Stimulated activated CD8-positive, alpha-beta memory T cell treated with anti-CD3 and anti-CD28 coated beads, Interleukin-12 subunit alpha, Interleukin-12 subunit beta, amount 100 ng/mL, for 1 hour (primary cell): Measurements from ENCODE around the gene PARL.

ENCODE experiments used
- DNase-seq: peaks from one replicate; pipeline ENCODE4 v3.0.0-alpha.2; 2020; ENCODE audit warnings: low read depth

PARL gene, protein sequence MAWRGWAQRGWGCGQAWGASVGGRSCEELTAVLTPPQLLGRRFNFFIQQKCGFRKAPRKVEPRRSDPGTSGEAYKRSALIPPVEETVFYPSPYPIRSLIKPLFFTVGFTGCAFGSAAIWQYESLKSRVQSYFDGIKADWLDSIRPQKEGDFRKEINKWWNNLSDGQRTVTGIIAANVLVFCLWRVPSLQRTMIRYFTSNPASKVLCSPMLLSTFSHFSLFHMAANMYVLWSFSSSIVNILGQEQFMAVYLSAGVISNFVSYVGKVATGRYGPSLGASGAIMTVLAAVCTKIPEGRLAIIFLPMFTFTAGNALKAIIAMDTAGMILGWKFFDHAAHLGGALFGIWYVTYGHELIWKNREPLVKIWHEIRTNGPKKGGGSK

DNA sequence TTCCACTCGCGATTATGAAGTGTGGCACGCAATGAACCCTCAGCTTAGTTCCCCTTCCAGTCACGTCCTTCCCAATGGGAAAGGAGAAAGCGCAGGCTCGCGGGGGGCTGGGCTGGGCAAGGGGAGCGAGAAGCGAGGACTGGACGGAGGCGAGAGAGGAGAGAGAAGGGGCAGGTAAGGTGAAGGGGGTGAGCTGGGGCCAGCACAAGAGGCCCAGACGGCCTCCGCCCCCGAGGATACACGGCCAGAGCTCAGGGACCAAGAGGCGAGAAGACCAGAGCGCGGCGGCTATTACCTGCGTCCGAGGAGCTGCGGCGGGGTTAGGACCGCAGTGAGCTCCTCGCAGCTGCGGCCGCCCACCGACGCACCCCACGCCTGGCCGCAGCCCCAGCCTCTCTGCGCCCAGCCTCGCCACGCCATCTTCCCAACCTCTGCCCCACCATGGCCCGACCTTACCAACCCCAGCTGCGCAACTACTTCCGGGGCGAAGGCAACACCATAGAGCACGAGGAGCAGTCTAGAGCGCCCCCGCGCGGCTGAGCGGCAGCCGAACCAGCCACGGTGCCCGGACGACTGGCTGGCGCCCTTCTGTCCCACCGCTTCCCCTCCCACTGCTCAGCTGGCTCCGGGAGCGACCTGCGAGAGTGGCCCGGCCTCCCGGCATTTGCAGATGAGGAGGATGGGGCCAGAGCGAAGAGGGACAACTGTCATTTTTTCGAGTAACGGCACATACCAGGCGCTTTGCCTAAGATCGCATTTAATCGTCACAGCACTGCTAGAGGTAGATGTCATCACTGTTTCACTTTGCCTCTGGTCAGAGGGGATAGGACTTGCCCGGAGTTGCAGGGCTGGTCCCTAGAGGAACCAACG is at the start of gene PARL:
Gene PARL, minus strand, starts transcription at position 454 of the 870 bp plus-strand sequence. Its CDS starts 34 bp downstream, at position 420.
- peak; percentile 95 for DNase-seq

DNA sequence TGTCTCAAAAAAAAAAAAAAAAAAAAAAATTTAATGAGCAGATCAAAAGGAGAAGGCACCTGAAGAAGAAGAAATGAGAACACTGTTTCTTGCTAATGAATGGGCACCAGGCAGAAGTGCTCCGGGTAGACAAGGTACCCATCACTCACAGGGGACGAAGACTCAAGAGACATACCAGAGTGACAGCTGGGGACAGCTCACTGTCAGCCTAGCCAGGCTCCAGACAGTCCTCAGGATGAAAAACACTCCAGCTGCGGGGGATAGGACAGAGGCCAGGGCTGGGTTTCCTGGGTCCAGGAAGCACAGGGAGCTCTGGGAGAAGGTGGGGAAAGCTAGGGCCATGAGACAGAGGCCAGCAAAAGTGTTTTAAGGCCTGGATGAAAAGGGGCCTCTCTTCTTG is 48.5 kb upstream of the PARL start:
- no peak for DNase-seq

DNA sequence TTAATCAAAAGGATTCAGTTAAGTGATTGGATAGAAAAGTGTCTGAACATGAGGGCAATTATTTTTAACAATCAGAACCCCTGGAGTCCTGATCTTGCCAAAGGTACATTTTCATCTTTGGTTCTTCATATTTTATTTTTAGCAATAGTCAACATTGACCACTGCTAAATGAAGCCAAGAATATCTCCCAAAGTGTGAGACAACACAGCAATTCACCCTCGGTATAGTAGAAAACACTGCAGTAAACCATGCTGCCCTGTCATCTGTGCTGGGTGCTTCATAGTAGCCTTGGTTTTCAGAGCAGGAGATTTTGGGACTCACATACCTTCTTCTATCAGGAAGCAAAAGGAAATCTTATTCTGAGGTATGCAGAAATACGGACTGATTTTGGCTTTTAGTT is 47.2 kb upstream of the PARL start:
- DNase-seq = no peak

DNA sequence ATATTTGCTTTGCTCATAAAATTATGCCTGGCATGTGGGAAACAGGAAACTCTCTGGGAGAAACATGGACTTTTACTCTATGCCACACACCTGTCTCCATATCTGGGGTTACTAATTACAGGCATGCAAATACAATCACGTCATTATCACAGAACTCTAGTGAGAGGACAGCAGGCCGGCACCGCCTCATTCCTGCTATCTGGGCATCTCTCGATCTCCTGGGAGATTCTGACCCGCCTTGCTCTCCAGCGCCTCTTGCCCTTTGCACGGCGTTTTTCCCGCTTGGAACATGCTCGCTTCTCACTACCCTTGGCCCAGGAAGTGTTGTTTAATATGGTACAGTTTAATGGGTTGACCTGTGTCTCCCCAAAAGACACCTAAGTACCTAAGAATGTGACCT is 45.4 kb upstream of the PARL start:
- no peak for DNase-seq

DNA sequence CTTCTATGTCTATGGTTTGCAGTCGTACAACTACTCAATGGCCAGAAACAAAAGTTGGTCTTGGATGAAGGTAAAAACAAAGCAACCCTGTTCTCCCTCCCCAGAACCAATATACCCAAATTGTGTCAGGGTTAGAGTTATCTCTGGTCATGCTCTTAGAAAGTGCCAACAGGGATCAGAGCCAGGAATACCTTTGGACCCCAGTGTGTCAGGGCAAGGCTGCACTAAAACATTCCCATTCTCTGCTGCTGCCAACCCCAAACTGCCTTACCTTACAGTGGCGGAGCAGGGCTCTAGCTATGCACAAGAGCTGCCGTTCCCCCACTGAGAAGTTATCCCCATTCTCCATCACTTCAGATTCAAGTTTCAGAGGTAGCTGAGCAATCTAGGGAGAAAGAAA is 42.4 kb upstream of the PARL start:
- DNase-seq = no peak

DNA sequence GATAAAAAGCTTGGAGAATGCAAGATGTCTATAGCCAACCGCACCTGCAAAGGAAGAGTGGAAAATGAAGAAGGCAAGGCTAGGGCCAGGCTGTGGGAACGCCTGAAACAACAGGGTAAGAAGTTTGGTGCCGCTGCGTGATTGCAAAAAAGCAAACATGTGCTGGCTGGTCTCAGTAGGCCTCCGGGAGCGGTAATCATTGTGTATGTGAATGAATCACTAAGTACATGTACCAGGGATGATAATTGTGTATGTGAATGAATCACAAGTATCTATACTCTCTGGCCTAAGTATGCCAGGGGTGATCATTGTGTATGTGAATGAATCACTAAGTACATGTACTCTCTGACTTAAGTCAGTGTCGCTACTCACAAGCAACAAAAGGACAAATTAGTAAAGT is 40.3 kb upstream of the PARL start:
- DNase-seq = no peak

DNA sequence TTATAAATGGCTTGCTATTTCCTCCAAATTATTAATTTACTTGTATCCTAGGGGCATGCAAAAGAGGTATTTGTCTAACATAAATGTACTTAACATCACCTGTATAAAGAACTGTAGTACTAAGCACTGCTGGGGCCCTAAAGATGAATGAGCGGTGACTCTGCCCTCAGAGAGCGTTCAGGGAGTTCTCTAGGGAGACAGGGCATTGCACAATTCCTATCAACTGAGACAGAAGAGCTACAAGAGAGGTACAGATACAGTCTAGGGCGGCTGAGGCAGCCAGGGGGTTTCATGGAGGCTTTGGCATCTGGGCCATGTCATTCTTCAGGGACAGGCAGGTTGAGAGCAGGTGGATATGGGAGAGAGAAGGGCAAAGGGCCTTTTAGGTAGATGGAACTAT is 39.9 kb upstream of the PARL start:
- no peak for DNase-seq

DNA sequence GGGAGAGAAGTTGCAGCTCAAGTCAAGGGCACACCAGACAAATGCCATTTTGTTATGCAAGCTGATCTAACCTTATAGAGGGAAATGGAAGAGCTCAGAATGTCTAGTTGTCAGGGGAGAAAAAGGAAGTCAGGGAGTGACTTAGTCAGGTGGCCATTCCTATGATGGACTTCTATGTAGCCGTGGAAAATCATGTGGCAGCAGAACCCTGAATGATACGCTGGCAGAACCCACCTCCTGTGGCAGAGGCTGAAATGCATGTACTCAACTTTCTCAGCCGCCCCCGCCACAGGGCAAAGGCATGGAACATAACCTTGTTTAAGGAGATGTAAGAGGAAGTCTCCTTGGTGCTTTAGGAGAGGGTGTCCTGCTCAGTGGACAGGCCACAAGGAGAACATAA is 37.7 kb upstream of the PARL start:
- DNase-seq = no peak

DNA sequence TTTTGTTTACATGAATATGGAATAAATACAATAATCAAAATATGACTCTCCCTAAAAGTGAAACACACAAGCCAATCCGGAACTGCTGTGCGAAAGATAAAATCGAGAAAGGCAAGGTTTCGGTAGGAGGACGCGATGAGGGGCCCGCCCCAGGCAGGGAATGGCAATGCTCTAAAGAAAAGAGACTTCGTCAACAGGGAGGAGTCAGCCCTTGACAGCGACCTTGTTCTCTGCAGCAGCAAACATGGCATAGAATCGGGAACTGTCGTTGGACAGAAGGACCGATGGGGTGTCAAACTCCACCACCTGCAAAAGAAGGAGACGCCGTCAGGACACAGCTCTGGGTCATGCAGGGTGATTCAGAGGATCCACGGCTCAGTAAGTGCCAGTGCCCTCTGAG is 36.4 kb upstream of the PARL start:
- DNase-seq = no peak

DNA sequence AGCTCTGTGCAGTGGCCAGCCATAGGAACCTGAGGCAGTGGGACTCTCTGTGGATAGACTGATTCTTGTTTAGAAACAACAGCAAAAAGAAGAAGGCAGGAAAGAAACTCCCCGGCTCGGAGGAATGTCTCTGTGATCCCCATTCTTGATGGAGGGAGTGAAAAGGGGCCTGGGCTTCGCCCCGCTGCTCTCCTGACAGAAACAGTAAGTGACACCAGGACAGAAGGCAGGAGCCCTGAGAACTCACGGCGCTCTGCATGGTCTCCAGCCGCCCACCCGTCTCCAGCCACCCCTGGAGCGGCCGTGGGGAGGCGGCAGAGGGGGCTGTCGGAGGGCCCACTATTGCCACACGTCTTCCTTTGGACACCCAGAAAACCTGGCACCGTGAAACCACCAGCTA is 35.7 kb upstream of the PARL start:
- DNase-seq = no peak

DNA sequence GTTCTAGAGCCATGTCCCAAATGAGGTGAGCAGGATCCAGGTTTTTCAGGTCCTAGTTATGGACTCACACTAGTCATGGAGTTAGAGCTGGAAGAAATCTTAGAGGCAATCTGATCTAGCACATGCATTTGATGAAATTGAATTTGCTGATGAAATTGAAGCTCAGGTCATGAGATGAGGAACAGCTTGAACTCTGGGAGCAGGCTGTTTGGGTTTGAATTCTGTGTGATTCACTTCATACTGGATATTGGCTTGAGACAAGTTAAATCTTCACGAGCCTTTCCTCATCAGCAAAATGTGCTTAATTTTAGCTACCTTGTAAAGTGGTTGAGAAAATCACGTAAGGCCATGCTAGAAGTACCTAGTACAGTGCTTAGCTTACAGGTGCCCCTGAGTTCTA is 33.5 kb upstream of the PARL start:
- no peak for DNase-seq

DNA sequence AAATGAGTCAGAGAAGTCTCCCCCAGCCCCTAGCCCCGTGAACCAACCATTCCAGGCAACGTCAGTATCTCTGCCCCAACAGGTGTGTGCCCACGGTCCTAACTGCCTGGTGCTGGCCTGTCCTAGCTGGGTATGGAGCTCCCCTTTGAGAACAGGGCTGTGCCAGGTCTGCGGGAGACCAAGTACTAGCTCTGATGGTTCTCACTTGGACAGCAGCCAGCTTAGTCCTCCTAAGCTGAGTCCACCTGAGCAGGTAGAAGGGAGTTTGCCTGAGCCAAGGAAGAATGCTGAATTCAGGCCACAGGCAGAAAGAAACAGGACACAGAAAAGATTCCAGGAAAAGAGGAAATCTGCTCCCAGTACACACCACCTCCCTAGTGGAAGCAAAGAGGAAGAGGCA is 33.1 kb upstream of the PARL start:
- DNase-seq = no peak

DNA sequence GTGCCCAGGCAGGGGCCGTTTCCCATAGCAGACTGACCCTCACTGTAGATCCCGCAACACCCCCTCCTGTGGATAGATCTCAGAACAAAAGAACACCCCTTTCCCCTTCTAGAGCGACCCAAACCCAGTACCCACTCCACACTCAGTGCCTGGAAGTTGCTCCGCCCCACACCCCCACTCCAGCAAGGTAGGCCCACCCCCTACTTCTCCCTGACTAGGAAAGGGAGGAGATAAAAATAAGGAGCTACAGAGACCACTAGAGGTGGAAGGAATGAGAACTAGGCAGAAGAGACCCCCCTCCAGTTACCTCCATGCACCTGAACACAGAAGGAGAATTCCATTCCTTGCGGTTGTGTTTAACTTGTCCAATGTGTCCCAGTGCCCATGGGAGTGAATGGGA is 30.2 kb upstream of the PARL start:
- DNase-seq = no peak

DNA sequence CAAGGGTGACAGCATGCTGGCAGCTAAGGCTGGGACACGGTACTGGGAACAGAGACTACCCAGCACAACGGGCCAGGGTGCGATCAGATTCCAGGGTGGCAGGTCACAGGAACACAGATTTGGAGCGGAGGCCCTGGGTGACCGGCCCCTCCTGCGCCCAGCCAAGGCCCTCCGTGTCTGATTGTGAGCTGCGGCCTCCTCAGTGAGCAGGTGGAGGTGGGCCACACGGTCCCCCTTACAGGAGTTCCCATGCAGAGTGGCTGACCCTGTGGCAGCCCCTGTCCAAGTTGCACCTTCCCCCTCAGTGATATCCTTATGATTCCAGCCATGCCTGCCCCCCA is 28.9 kb upstream of the PARL start:
- no peak for DNase-seq

DNA sequence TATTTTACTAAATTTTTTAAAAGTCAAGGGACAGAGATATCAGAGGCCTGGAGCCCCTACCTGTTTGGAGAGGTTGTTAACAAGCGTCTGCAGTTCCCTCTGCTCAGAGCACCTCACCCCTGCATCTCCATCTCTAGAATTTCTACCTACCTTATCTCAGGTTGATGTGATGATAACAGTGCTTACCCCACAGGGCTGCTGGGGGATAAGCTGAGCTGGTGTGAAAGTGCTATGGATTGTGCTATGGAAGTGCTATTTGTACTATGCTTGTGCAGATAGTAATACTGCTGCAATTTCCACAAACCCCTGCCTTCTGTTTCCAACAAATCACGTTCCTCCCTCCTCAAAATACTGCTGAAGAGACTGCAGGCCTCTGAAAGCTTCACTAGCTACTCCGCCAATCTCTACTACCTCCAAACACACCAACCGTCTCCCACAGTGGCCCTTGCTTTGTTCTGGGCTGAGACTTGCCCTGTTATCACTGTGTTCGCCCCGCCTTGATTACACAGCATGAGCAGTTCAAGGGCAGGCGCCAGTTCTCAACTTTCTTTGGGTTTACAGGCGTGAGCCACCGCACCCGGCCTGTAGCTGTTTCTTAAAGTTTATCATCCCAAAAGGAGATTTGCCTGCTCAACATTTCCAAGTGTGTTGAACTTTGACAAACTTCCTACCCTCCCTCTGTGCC is 28.4 kb upstream of the PARL start:
- DNase-seq = no peak

DNA sequence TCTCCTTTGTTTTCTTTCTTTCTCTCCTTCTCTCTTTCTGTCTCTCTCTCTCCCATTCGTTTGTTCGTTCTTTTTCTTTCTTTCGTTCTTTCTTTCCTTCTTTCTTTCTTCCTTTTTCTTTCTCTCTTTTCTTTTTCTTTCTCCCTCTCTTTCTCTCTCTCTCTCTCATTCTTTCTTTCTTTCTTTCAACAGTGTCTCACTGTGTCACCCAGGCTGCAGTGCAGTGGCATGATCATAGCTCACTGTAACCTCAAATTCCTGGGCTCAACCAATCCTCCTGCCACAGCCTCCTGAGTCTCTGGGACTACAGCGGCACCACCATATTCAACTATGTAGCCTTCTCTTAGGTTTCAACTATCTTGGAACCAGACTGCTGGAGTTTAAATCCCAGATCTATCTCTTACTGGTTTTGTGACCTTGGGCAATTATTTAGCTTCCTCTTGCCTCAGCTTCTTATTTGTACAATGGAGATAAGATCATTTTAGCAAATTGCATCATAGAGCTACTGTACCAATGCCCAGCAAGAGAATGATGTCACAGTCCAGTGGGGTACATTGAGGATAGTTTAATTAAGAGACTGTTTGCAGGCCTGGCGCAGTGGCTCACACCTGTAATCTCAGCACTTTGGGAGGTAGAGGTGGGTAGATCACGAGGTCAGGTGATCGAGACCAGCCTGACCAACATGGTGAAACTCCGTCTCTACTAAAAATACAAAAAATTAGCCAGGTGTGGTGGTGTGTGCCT is 27.3 kb upstream of the PARL start:
- no peak for DNase-seq

DNA sequence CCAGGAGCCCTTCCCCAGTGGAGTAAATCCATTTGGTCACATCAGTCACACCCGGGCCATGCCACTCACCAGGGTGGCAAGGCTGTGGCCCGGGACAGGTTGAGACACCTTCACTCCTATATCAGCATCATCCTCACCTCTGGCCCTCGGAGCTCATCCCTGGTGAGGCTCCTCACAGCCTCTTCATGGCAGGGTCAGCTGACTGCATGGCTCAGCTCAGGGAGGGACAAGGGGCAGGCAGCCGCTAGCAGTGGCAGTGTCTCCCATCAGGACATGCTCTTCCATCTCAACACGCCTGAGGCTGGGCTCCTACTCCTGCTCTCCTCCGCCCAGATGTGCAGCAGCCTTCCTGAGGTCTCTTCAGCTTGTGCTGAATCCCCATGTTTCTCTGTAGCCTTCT is 26.4 kb upstream of the PARL start:
- DNase-seq = no peak

DNA sequence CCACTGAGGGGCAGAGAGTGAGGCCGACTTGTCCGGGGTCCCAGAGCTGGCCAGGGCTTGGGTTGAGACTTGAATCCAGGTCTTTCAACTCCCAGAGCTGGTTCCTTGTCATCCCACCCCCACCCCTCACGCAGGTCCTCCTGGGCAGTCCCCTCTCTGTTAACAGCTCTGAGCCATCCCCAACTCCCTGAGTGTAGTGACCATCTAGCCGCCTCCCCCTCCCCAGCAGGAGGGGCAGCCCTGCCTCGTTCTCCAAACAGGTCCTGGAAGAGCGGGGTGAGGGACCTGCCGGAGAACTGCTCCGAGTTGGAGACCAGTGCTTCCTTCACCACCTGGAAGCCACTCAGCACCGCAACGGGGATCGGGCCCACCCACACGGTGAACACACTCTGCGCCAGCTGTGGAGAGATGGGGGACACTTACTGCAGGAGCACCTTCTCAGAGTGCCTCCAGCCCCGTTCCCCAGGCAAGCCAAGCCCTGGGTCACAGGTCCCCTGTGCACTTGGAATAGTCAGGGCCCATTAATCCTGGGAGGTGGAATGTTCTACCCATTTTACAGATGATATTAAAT is 24.4 kb upstream of the PARL start:
- no peak for DNase-seq

DNA sequence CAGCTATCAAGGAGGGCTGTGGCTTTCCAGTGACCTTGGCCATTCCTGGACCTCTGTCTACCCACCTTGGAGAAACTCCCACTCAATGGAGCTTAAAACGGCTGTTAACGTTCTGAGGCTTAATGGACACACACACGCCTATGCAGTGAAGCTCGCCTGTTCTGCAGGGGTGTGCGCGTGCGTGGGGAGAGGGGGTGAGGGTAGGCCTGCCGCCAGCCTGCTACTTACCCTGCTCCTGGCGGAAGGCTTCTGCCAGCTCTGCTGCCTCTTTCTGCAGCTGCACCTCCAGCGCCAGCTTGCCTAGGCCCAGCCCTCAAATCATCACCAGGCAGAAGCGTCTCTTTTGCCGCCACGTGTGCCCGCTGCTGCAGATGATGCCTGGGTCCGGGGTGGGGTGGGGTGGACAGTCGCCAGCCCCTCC is 23.2 kb upstream of the PARL start:
- DNase-seq = no peak

DNA sequence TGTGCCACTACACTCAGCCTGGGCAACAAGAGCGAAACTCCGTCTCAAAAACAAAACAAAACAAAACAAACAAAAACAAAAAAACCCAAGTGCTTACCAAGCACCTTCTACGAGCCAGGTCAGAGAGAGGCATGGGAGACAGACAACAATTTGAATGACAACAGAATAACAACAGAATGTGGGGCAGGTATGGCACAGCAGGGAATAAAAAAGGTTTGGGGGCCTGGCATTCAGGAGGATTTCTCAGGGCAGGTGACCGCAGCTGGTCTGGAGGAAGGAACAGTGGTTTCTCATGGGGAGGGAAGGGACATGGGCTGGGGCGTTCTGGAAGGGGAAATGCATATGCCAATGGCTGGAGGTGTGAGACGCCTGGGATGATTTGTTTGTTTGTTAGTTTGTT is 22.5 kb upstream of the PARL start:
- no peak for DNase-seq

DNA sequence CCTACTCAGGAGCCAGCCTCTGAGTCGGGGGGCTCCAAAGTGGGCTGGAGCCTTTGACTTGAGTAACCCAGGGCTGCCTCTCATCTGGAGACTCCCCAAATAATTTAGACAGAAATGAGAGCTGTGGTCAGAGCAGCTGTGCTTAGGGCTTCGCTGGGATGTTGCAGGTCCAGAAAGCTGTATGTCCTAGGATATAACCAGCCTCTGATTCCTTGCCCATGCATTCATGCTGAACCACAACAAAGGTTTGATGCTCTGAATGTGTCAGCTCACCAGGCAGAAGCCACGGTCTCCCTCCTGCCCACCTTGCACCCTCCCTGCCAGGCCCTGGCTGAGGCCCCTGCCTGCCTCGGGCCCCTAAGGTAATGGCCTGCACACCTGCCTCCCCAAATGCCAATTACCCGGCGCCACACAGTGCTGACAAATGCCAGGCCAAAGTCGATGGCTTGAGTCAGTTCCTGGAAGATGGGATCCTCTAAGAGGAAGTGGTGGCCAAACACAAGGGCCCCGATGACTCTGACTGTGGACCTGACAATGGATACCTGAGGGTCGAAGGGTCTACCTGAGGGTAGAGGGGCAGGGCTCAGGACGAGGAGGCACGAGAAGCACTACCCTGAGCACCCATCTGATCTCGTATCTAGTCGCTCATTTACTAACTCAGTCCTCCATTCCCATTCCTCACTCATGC is 21.7 kb upstream of the PARL start:
- DNase-seq = no peak
